Measurements from ENCODE around the gene SRSF7.

The SRSF7 gene

DNA sequence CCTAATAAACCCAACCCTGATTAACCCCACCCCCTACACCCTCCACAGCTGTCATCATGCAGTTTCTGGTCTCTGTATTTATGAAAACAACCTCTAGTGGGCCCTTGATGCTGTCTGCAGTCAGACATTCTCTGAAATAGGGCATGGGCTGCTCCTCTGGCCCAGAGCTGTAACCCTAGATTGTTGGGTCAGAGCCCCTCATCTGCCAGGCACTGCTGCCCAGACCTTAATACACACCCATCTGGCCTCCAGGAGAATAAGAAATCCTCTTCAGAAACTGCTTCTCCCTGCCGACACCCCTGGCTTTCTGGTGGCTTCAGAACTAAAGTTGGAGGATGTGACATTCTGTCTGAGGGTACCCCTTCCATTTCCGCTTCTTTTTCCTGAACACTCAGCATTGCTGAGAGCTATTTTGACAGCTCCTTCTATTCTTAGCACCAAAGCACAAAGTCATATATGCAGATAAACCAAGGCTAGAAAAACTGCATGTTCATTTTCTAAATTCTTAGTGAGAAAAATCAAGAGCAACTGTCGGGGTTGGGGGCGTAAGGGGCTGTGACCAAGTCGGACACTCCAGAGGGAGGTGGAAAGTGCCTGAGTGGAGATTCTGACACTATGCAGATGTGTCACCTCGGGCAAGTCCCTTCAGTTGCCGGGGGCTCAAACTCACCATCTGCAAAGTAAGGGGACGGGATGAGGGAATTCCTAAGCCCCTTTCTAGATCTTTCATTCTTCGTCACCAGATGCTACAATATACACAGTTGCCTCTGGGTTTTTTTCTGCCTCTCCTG is 28.7 kb downstream of the SRSF7 start:
- TF ChIP-seq TAF1 (IDR thresholded peaks at IDR 0.05; ENCODE audit: borderline replicate concordance, insufficient read depth, low read length) (no peak), FOXP2 (optimal IDR thresholded peaks at IDR 0.05; ENCODE audit: borderline replicate concordance, extremely low read depth, extremely low read length, insufficient read depth) (no peak), SIN3A (IDR thresholded peaks at IDR 0.05; ENCODE audit: borderline replicate concordance, insufficient read depth, low read length) (no peak), POLR2AphosphoS5 (IDR thresholded peaks at IDR 0.05; ENCODE audit: low read depth, low read length) (no peak), REST (IDR thresholded peaks at IDR 0.05; ENCODE audit: insufficient read depth in 1 of 2, low read depth in 2 of 2, low read length in 2 of 2) (no peak)

DNA sequence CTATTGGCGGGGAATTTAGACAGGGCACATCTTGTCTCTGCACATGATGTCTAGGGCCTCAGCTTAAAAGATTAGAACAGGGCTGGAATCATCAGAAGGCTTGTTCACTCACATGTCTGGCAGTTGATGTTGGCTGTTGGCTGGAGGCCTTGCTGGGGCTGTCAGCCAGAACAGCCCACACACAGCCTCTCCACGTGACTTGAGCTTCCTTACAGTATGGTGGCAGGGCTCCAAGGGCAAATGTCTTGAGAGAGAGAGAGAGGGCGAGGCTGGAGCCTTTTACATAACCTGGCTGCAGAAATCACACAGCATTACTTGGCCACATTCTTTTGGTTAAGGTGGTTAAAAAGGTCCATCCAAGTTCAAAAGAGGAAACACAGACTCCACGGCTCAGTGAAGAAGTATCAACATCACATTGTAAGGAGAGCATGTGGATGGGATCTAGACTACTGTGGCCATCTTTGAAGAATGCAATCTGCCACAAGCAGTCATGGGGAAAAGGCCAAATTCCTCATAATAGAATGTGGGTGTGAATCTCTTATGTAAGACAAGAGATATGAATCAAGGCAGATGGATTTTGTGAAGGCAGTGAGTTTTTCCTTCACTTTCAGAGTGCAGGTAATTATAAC is 30.4 kb downstream of the SRSF7 start:
- TF ChIP-seq FOXP2 (optimal IDR thresholded peaks at IDR 0.05; ENCODE audit: borderline replicate concordance, extremely low read depth, extremely low read length, insufficient read depth) (no peak), SIN3A (IDR thresholded peaks at IDR 0.05; ENCODE audit: borderline replicate concordance, insufficient read depth, low read length) (0 out of 2 replicates have a peak, but pooled peaks have one; percentile 19), TAF1 (IDR thresholded peaks at IDR 0.05; ENCODE audit: borderline replicate concordance, insufficient read depth, low read length) (no peak), POLR2AphosphoS5 (IDR thresholded peaks at IDR 0.05; ENCODE audit: low read depth, low read length) (no peak)

DNA sequence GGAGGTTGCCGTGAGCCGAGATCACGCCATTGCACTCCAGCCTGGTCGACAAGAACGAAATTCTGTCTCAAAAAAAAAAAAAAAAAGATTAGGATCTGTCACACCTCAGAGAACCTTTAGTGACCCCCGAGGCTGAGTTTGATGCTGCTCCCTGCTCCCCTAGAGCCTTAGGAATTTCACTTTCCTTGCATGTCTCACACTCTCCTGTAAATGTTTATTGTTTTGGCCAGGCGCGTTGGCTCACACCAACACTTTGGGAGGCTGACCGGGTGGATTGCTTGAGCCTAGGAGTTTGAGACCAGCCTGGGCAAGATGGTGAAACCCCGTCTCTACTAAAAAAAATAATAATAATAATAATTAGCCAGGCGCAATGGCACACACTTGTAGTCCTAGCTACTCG is 31.5 kb downstream of the SRSF7 start:
- TF ChIP-seq REST (IDR thresholded peaks at IDR 0.05; ENCODE audit: insufficient read depth in 1 of 2, low read depth in 2 of 2, low read length in 2 of 2), result no peak
- TF ChIP-seq POLR2AphosphoS5 (IDR thresholded peaks at IDR 0.05; ENCODE audit: low read depth, low read length), result no peak
- TF ChIP-seq TAF1 (IDR thresholded peaks at IDR 0.05; ENCODE audit: borderline replicate concordance, insufficient read depth, low read length), result no peak
- no peak for TF ChIP-seq SIN3A (IDR thresholded peaks at IDR 0.05; ENCODE audit: borderline replicate concordance, insufficient read depth, low read length)
- TF ChIP-seq FOXP2 (optimal IDR thresholded peaks at IDR 0.05; ENCODE audit: borderline replicate concordance, extremely low read depth, extremely low read length, insufficient read depth), result no peak

GRCh38 chr2:38718601-38719000 is 32.6 kb downstream of the SRSF7 start:
- TF ChIP-seq POLR2AphosphoS5 (IDR thresholded peaks at IDR 0.05; ENCODE audit: low read depth, low read length) (no peak), REST (IDR thresholded peaks at IDR 0.05; ENCODE audit: insufficient read depth in 1 of 2, low read depth in 2 of 2, low read length in 2 of 2) (no peak), FOXP2 (optimal IDR thresholded peaks at IDR 0.05; ENCODE audit: borderline replicate concordance, extremely low read depth, extremely low read length, insufficient read depth) (no peak), SIN3A (IDR thresholded peaks at IDR 0.05; ENCODE audit: borderline replicate concordance, insufficient read depth, low read length) (no peak), TAF1 (IDR thresholded peaks at IDR 0.05; ENCODE audit: borderline replicate concordance, insufficient read depth, low read length) (no peak)

GRCh38 chr2:38716185-38716584 is 35.0 kb downstream of the SRSF7 start:
- TF ChIP-seq FOXP2 (optimal IDR thresholded peaks at IDR 0.05; ENCODE audit: borderline replicate concordance, extremely low read depth, extremely low read length, insufficient read depth) (no peak), TAF1 (IDR thresholded peaks at IDR 0.05; ENCODE audit: borderline replicate concordance, insufficient read depth, low read length) (no peak), SIN3A (IDR thresholded peaks at IDR 0.05; ENCODE audit: borderline replicate concordance, insufficient read depth, low read length) (no peak), REST (IDR thresholded peaks at IDR 0.05; ENCODE audit: insufficient read depth in 1 of 2, low read depth in 2 of 2, low read length in 2 of 2) (no peak), POLR2AphosphoS5 (IDR thresholded peaks at IDR 0.05; ENCODE audit: low read depth, low read length) (no peak)
